HCT116 (cell line): ENCODE results near the gene LRBA. TPM values are rescaled to one million over a fixed set of nuclear protein-coding genes. Genes with fewer than 3 reads are reported as not detected.

Experiments
- ATAC-seq: fragments of 200-7000 bp; cut with Tn5 transposase; 2 replicates; pipeline ENCODE4 v1.9.1; 2020; ENCODE audit warnings: mild to moderate bottlenecking, moderate library complexity
- BruUV-seq: library from RNA; stranded (reverse); fragments of 400-500 nt; replicated peaks from 2 replicates; lab custom pipeline; 2021; lab: Mats Ljungman, UMichigan
- CTCF ChIA-PET: fragments of 300-600 bp; sonication (Branson Sonifier 250); formaldehyde crosslinking; loops from one replicate; lab custom pipeline; 2021; ENCODE audit warnings: antibody characterized with exemption; lab: Charles Lee
- POLR2A ChIA-PET: fragments of 300-600, 350-600 bp; sonication (Branson Sonifier 250); formaldehyde crosslinking; loops from one replicate; lab custom pipeline; 2021; ENCODE audit warnings: antibody characterized with exemption; lab: Charles Lee
- RAD21 ChIA-PET, 2 experiments: fragments of 300-600 bp; sonication (Branson Sonifier 250); formaldehyde crosslinking; loops; one replicate each; lab custom pipeline; 2023; ENCODE audit warnings: low total read pairs in 2 of 2; ENCODE audit not compliant: uncharacterized antibody in 2 of 2, unreplicated experiment in 2 of 2, low non-redundant PET in 1 of 2; lab: Charles Lee
- DNase-seq: peaks from one replicate; pipeline ENCODE4 v3.0.0-alpha.2; 2010; ENCODE audit warnings: low read depth, low spot score
- H2AFZ ChIP-seq: fragments of 200-600 bp; shearing (Covaris generic), sonication (generic); 2 replicates; pipeline ENCODE4 v1.6.1; 2017; ENCODE audit warnings: low read depth, mixed run types, mixed read lengths, antibody characterized with exemption, low read length; ENCODE audit not compliant: poor library complexity, severe bottlenecking
- H3K27ac ChIP-seq: 2 replicates; pipeline ENCODE4 v1.5.1; 2012; ENCODE audit warnings: low read depth, low read length
- H3K27me3 ChIP-seq: fragments of 200-600 bp; sonication (generic); 2 replicates; pipeline ENCODE4 v1.6.1; 2016; ENCODE audit warnings: mixed run types, low read length, mixed read lengths; ENCODE audit not compliant: insufficient read depth
- H3K36me3 ChIP-seq, 2 experiments: fragments of 200-500 bp in 1 of 2; fragments of 200-600 bp in 1 of 2; sonication (Bioruptor generic) in 1 of 2; sonication (generic) in 1 of 2; 2 replicates each; pipeline versions ENCODE4 v1.5.1 to v1.6.1; 2014 to 2016; ENCODE audit warnings: low read length in 2 of 2, inconsistent platforms in 1 of 2, mixed read lengths in 1 of 2, mixed run types in 1 of 2; ENCODE audit not compliant: insufficient read depth in 2 of 2, control insufficient read depth in 1 of 2
- H3K4me1 ChIP-seq, 2 experiments: fragments of 200-600 bp in 1 of 2; sonication (generic) in 1 of 2; 2 replicates each; pipeline versions ENCODE4 v1.5.1 to v1.6.1; 2012 to 2017; ENCODE audit warnings: low read length in 2 of 2, inconsistent platforms in 1 of 2, mild to moderate bottlenecking in 1 of 2, mixed read lengths in 1 of 2, mixed run types in 1 of 2, moderate library complexity in 1 of 2; ENCODE audit not compliant: insufficient read depth in 2 of 2, control insufficient read depth in 1 of 2
- H3K4me2 ChIP-seq: fragments of 200-600 bp; sonication (generic); 2 replicates; pipeline ENCODE4 v1.6.1; 2017; ENCODE audit warnings: mixed run types, low read length, mixed read lengths
- H3K4me3 ChIP-seq, 2 experiments: fragments of 200-600 bp in 1 of 2; sonication (generic) in 1 of 2; replicated peaks in 1 of 2; 2 replicates each; pipeline ENCODE4 v1.5.1; 2011 to 2016; ENCODE audit warnings: low read length in 2 of 2, control low read depth in 1 of 2, low read depth in 1 of 2, mild to moderate bottlenecking in 1 of 2, mixed read lengths in 1 of 2, mixed run types in 1 of 2
- H3K79me2 ChIP-seq: fragments of 200-600 bp; sonication (generic); 2 replicates; pipeline ENCODE4 v1.6.1; 2017; ENCODE audit warnings: mild to moderate bottlenecking, mixed run types, low read length, moderate library complexity, mixed read lengths; ENCODE audit not compliant: insufficient read depth
- H3K9ac ChIP-seq: fragments of 200-600 bp; sonication (generic); 2 replicates; pipeline ENCODE4 v1.6.1; 2016; ENCODE audit warnings: low read length, mixed read lengths
- H3K9me2 ChIP-seq: fragments of 200-600 bp; sonication (generic), shearing (Covaris generic); 2 replicates; pipeline ENCODE4 v1.6.1; 2017; ENCODE audit warnings: mixed run types, mild to moderate bottlenecking, moderate library complexity; ENCODE audit not compliant: insufficient read depth
- H3K9me3 ChIP-seq, 2 experiments: fragments of 200-500 bp in 1 of 2; fragments of 200-600 bp in 1 of 2; sonication (Bioruptor generic) in 1 of 2; sonication (generic) in 1 of 2; 2 replicates each; pipeline ENCODE4 v1.6.1; 2014 to 2017; ENCODE audit warnings: low read length in 2 of 2, mixed read lengths in 2 of 2, inconsistent platforms in 1 of 2, low read depth in 1 of 2, mild to moderate bottlenecking in 1 of 2, mixed run types in 1 of 2, moderate library complexity in 1 of 2; ENCODE audit not compliant: control insufficient read depth in 1 of 2, insufficient read depth in 1 of 2
- H4K20me1 ChIP-seq: fragments of 200-600 bp; sonication (generic), shearing (Covaris generic); 2 replicates; pipeline ENCODE4 v1.6.1; 2017; ENCODE audit warnings: mixed run types, mild to moderate bottlenecking, moderate library complexity; ENCODE audit not compliant: insufficient read depth
- ATF3 ChIP-seq: IDR thresholded peaks from 2 replicates; pipeline ENCODE4 v1.6.1; 2012
- CEBPB ChIP-seq: IDR thresholded peaks from 2 replicates; pipeline ENCODE4 v1.6.1; 2012; ENCODE audit warnings: low read depth
- CTCF ChIP-seq, 3 experiments: fragments of 200-600 bp in 1 of 3; sonication (generic) in 1 of 3; IDR thresholded peaks in 2 of 3; conservative IDR thresholded peaks in 1 of 3; 2 replicates each; pipeline ENCODE4 v1.5.1; 2012 to 2017; ENCODE audit warnings: low read depth in 2 of 3, low read length in 2 of 3, antibody characterized with exemption in 1 of 3, borderline replicate concordance in 1 of 3, control low read depth in 1 of 3, mild to moderate bottlenecking in 1 of 3, mixed read lengths in 1 of 3, mixed run types in 1 of 3, moderate library complexity in 1 of 3; ENCODE audit not compliant: insufficient read depth in 1 of 3
- RAD21 ChIP-seq: IDR thresholded peaks from 2 replicates; pipeline ENCODE4 v1.6.1; 2012; ENCODE audit warnings: low read depth, mild to moderate bottlenecking
- SP1 ChIP-seq: IDR thresholded peaks from 2 replicates; pipeline ENCODE4 v1.6.1; 2012; ENCODE audit warnings: low read depth
- YY1 ChIP-seq: IDR thresholded peaks from 2 replicates; pipeline ENCODE4 v1.6.1; 2011; ENCODE audit warnings: low read length, low read depth, moderate library complexity, mild to moderate bottlenecking; ENCODE audit not compliant: insufficient replicate concordance; ENCODE audit errors: extremely low read depth
- intact Hi-C: fragments of 100-400 bp; cut with micrococcal nuclease; formaldehyde crosslinking; loops from 2 replicates; pipeline ENCODE4 v1.10.0; 2022
- total RNA-seq: library from RNA; stranded (reverse); gene quantifications from one replicate; pipeline ENCODE4 v1.2.1, GENCODE V29; 2021; ENCODE audit not compliant: unreplicated experiment

The LRBA gene
- total RNA-seq, 1 experiment from 2014 or later = 79.8 TPM

GRCh38 chr4:151046609-151047008, 31.5 kb upstream of the LRBA start:
- RAD21 ChIA-PET = no interaction called here
- intact Hi-C loops = loop anchor here (2.0 kb wide), 1 partner anchor 750 kb away; no protein-coding TSS in a partner anchor
- no peak overlapping the region for H3K4me3 ChIP-seq
- TF ChIP-seq SP1 (no peak), ATF3 (no peak)
- TF ChIP-seq, all 23 proteins: peak for 0
- Histone ChIP-seq H3K4me1 (no peaks in the 10 kb centered on the region), H3K27me3 (no peaks in the 10 kb centered on the region), H3K79me2 (no peaks in the 10 kb centered on the region), H3K27ac (no peak overlapping the region), H4K20me1 (no peaks in the 10 kb centered on the region), H2AFZ (no peak overlapping the region), H3K9ac (no peak overlapping the region), H3K4me2 (no peak overlapping the region), H3K9me3 (no peaks in the 10 kb centered on the region), H3K36me3 (no peaks in the 10 kb centered on the region), H3K9me2 (no peaks in the 10 kb centered on the region)
- DNase-seq (no peak), ATAC-seq (no peak)
- POLR2A ChIA-PET = interaction anchor here (0.6 kb wide), 1 partner anchor 43 kb away, joined by 4 read pairs; no protein-coding TSS in a partner anchor
- CTCF ChIA-PET = no interaction called here
- BruUV-seq = no TSS peak

- intact Hi-C loops = loop anchor here (2.0 kb wide), 1 partner anchor 749 kb away; no protein-coding TSS in a partner anchor
- ATAC-seq (peak; percentile 95), DNase-seq (peak; percentile 21)
- Histone ChIP-seq H3K36me3 (no peaks in the 10 kb centered on the region), H3K9ac (no peak overlapping the region), H2AFZ (no peak overlapping the region), H3K9me2 (no peaks in the 10 kb centered on the region), H3K4me2 (no peak overlapping the region), H3K79me2 (no peaks in the 10 kb centered on the region), H3K27ac (no peak overlapping the region), H3K4me3 (no peak overlapping the region), H3K4me1 (no peaks in the 10 kb centered on the region), H3K9me3 (no peaks in the 10 kb centered on the region), H4K20me1 (no peaks in the 10 kb centered on the region), H3K27me3 (no peaks in the 10 kb centered on the region)
- BruUV-seq = no TSS peak
- TF ChIP-seq RAD21 (peak; percentile 73), CEBPB (peak; percentile 12; the same call in 1 of the 2 replicates), YY1 (no peak), CTCF (IDR thresholded peaks at IDR 0.05 in 2 of 3, conservative IDR thresholded peaks at IDR 0.05 in 1 of 3; ENCODE audit: borderline replicate concordance in 1 of 3, insufficient read depth in 1 of 3, low read depth in 2 of 3, low read length in 2 of 3) (peak; percentile 39 to 58 (median 42); a peak in 5 of 6 replicates)
- ChIA-PET RAD21 (no interaction called here), POLR2A (no interaction called here), CTCF (no interaction called here)
Observed at GRCh38 chr4:151045907-151046306, 30.8 kb upstream of the LRBA start.
